Smooth muscle cell (in vitro differentiated cells): ENCODE measurements around the gene NRXN3. TPM values are rescaled to one million over a fixed set of nuclear protein-coding genes. Genes with fewer than 3 reads are reported as not detected.

Experiments used
- DNase-seq: peaks from one replicate; lab custom pipeline; 2025; ENCODE audit not compliant: unreplicated experiment; lab: John Stamatoyannopoulos, UW
- H2AFZ ChIP-seq: fragments of 200-600 bp; sonication (generic); 2 replicates; pipeline ENCODE4 v1.6.0; 2016; ENCODE audit warnings: antibody characterized with exemption, low read depth, mild to moderate bottlenecking
- H3F3A ChIP-seq: fragments of 200-600 bp; sonication (generic); 2 replicates; pipeline ENCODE4 v1.6.0; 2017; ENCODE audit warnings: antibody characterized with exemption, low read depth
- H3K27ac ChIP-seq: fragments of 200-600 bp; sonication (generic); 2 replicates; pipeline ENCODE4 v1.5.1; 2016; ENCODE audit warnings: low read depth, mild to moderate bottlenecking
- H3K27me3 ChIP-seq: fragments of 200-600 bp; sonication (generic); 2 replicates; pipeline ENCODE4 v1.6.1; 2016; ENCODE audit warnings: low read depth, mild to moderate bottlenecking
- H3K36me3 ChIP-seq: fragments of 200-600 bp; sonication (generic); 2 replicates; pipeline ENCODE4 v1.5.1; 2016; ENCODE audit warnings: low read depth
- H3K4me1 ChIP-seq: fragments of 200-600 bp; sonication (generic); 2 replicates; pipeline ENCODE4 v1.5.1; 2016; ENCODE audit warnings: low read depth
- H3K4me2 ChIP-seq: fragments of 200-600 bp; sonication (generic); 2 replicates; pipeline ENCODE4 v1.6.0; 2016; ENCODE audit warnings: mild to moderate bottlenecking
- H3K4me3 ChIP-seq: fragments of 200-600 bp; sonication (generic); 2 replicates; pipeline ENCODE4 v1.5.1; 2016; ENCODE audit warnings: mild to moderate bottlenecking
- H3K79me2 ChIP-seq: fragments of 200-600 bp; sonication (generic); 2 replicates; pipeline ENCODE4 v1.6.0; 2016; ENCODE audit warnings: low read depth, mild to moderate bottlenecking
- H3K9ac ChIP-seq: fragments of 200-600 bp; sonication (generic); 2 replicates; pipeline ENCODE4 v1.6.0; 2016; ENCODE audit warnings: low read depth
- H3K9me3 ChIP-seq: fragments of 200-600 bp; sonication (generic); replicated peaks from 2 replicates; pipeline ENCODE4 v1.5.1; 2016; ENCODE audit warnings: low read depth
- H4K20me1 ChIP-seq: fragments of 200-600 bp; sonication (generic); 2 replicates; pipeline ENCODE4 v1.6.0; 2016; ENCODE audit warnings: low read depth
- CTCF ChIP-seq: fragments of 200-600 bp; sonication (generic); IDR thresholded peaks from 2 replicates; pipeline ENCODE4 v1.5.1; 2017; ENCODE audit warnings: borderline replicate concordance, mild to moderate bottlenecking, antibody characterized with exemption; ENCODE audit not compliant: insufficient read depth, poor library complexity, severe bottlenecking
- WGBS: methylation state at CpG from one replicate; pipeline ENCODE4 v1.1.7; 2016; ENCODE audit warnings: low lambda C conversion rate; 5-methylcytosine and 5-hydroxymethylcytosine counted together
- polyA plus RNA-seq: library from polyadenylated mRNA; unstranded; fragments of >200 nt; fragmentation: Nextera tagmentation; extraction: Ambion mirVana; gene quantifications from 2 replicates; pipeline ENCODE4 v1.2.1, GENCODE V29; 2016
- total RNA-seq: library from RNA; depleted of rRNA; stranded (reverse); fragments of >200 nt; gene quantifications from 2 replicates; pipeline ENCODE4 v1.2.3, GENCODE V29; 2014

The NRXN3 gene
- total RNA-seq (5.5 and 7.0 TPM in 2 replicates), polyA plus RNA-seq (1.2 and 9.9 TPM in 2 replicates)

GRCh38 chr14:78170203-78170602 is at the start of gene NRXN3:
Gene NRXN3 (plus strand): TSS chr14:78170373. CDS start chr14:78243094, 72,721 bp downstream.
- WGBS = 4% methylated on average over 7 of the region's 7 CpGs
- Histone ChIP-seq H3K4me3 (peak within 1 kb of the TSS; percentile 18), H3F3A (no peaks in the 10 kb centered on the region), H3K4me1 (no peaks in the 10 kb centered on the region), H3K79me2 (no peaks in the 10 kb centered on the region), H3K9me3 (no peaks in the 10 kb centered on the region), H3K27me3 (peaks cover 11% of the 10 kb centered on the region), H4K20me1 (no peaks in the 10 kb centered on the region), H3K4me2 (peak within 1 kb of the TSS; percentile 58), H3K9ac (no peak within 1 kb of the TSS), H3K36me3 (no peaks in the 10 kb centered on the region), H3K27ac (no peak within 1 kb of the TSS), H2AFZ (peak within 1 kb of the TSS; percentile 69)
- no peak for TF ChIP-seq CTCF
- DNase-seq = no peak

- no peak overlapping the region for H3K4me2 ChIP-seq
- H3K27me3 ChIP-seq = peaks cover 4% of the 10 kb centered on the region
- H3K4me3 ChIP-seq = no peak overlapping the region
- H3K27ac ChIP-seq = no peak overlapping the region
- no peaks in the 10 kb centered on the region for H4K20me1 ChIP-seq
- WGBS = 94% methylated on average over 5 of the region's 5 CpGs
- no peaks in the 10 kb centered on the region for H3K36me3 ChIP-seq
- H2AFZ ChIP-seq = no peak overlapping the region
- H3F3A ChIP-seq = no peaks in the 10 kb centered on the region
- TF ChIP-seq CTCF = no peak
- H3K4me1 ChIP-seq = no peaks in the 10 kb centered on the region
- no peak overlapping the region for H3K9ac ChIP-seq
- H3K9me3 ChIP-seq = no peaks in the 10 kb centered on the region
- no peak for DNase-seq
- H3K79me2 ChIP-seq = no peaks in the 10 kb centered on the region
These were observed 47.7 kb upstream of the NRXN3 start for GRCh38 chr14:78122436-78122835.

- Histone ChIP-seq H3K27ac (no peak overlapping the region), H3F3A (no peaks in the 10 kb centered on the region), H3K27me3 (peaks cover 4% of the 10 kb centered on the region), H3K4me3 (no peak overlapping the region), H3K79me2 (no peaks in the 10 kb centered on the region), H3K9me3 (no peaks in the 10 kb centered on the region), H3K4me2 (no peak overlapping the region), H3K36me3 (no peaks in the 10 kb centered on the region), H3K4me1 (no peaks in the 10 kb centered on the region), H4K20me1 (no peaks in the 10 kb centered on the region), H3K9ac (no peak overlapping the region), H2AFZ (no peak overlapping the region)
- no peak for DNase-seq
- TF ChIP-seq CTCF = no peak
- 78% methylated on average over 2 of the region's 2 CpGs for WGBS
These were observed 46.4 kb upstream of the NRXN3 start for GRCh38 chr14:78123650-78124253.

GRCh38 chr14:78127961-78128360 is 42.2 kb upstream of the NRXN3 start:
- no peaks in the 10 kb centered on the region for H3F3A ChIP-seq
- no peak overlapping the region for H3K4me2 ChIP-seq
- no peak overlapping the region for H3K27ac ChIP-seq
- DNase-seq = no peak
- no peaks in the 10 kb centered on the region for H3K36me3 ChIP-seq
- H3K9me3 ChIP-seq = no peaks in the 10 kb centered on the region
- H3K4me3 ChIP-seq = no peak overlapping the region
- no peaks in the 10 kb centered on the region for H3K79me2 ChIP-seq
- H3K9ac ChIP-seq = no peak overlapping the region
- H3K4me1 ChIP-seq = no peaks in the 10 kb centered on the region
- no peak overlapping the region for H2AFZ ChIP-seq
- TF ChIP-seq CTCF = no peak
- no peaks in the 10 kb centered on the region for H4K20me1 ChIP-seq
- H3K27me3 ChIP-seq = peaks cover 4% of the 10 kb centered on the region
- WGBS = 90% methylated on average over 9 of the region's 9 CpGs
